H1 (cell line): Measurements from ENCODE around the gene RPL7A. TPM values are rescaled to one million over a fixed set of nuclear protein-coding genes. Genes with fewer than 3 reads are reported as not detected.

Experiments used
- BCL11A ChIP-seq, 2 experiments: IDR thresholded peaks; one replicate each; pipeline ENCODE4 v1.6.1; 2011; ENCODE audit warnings: low read depth in 2 of 2, low read length in 2 of 2, mild to moderate bottlenecking in 2 of 2
- GTF2F1 ChIP-seq: IDR thresholded peaks from 2 replicates; pipeline ENCODE4 v1.6.1; 2012; ENCODE audit warnings: low read depth, low read length, improper control_type of control experiment, borderline replicate concordance
- MAFK ChIP-seq: IDR thresholded peaks from 2 replicates; pipeline ENCODE4 v1.6.1; 2012; ENCODE audit warnings: low read depth, mild to moderate bottlenecking, improper control_type of control experiment, low read length
- SP2 ChIP-seq: IDR thresholded peaks from 2 replicates; pipeline ENCODE4 v1.6.1; 2012; ENCODE audit warnings: mild to moderate bottlenecking, low read length, inconsistent platforms
- polyA plus RNA-seq, 7 experiments: library from polyadenylated mRNA; depleted of rRNA in 3 of 7; stranded (reverse) in 5 of 7; unstranded in 2 of 7; fragments of >200 nt in 5 of 7; fragments of 200-250 nt in 2 of 7; gene quantifications; 1 replicate in 5 of 7; 2 replicates in 1 of 7; 4 replicates in 1 of 7; pipeline versions ENCODE4 v1.2.1 to v1.2.3, GENCODE V29; 2011 to 2013; ENCODE audit warnings: missing spikeins in 2 of 7, mixed read lengths in 2 of 7
- total RNA-seq: library from RNA; stranded (reverse); fragmentation: NEBNext Ultra II Directional; extraction: Animal tissue kit (Norgen Biotek cat#: 25700); gene quantifications from 2 replicates; pipeline ENCODE4 v1.2.1, GENCODE V29; 2021
- TF ChIP-seq, protein P1 (sequence below): IDR thresholded peaks from 2 replicates; pipeline ENCODE4 v1.6.1; 2012; ENCODE audit warnings: inconsistent platforms

RPL7A gene
- total and polyA plus RNA-seq, 2 of the 8 experiments (the other 6 are each of a cell fraction or from before 2014, with no cell fraction given), result 2,578 to 2,783 TPM

DNA sequence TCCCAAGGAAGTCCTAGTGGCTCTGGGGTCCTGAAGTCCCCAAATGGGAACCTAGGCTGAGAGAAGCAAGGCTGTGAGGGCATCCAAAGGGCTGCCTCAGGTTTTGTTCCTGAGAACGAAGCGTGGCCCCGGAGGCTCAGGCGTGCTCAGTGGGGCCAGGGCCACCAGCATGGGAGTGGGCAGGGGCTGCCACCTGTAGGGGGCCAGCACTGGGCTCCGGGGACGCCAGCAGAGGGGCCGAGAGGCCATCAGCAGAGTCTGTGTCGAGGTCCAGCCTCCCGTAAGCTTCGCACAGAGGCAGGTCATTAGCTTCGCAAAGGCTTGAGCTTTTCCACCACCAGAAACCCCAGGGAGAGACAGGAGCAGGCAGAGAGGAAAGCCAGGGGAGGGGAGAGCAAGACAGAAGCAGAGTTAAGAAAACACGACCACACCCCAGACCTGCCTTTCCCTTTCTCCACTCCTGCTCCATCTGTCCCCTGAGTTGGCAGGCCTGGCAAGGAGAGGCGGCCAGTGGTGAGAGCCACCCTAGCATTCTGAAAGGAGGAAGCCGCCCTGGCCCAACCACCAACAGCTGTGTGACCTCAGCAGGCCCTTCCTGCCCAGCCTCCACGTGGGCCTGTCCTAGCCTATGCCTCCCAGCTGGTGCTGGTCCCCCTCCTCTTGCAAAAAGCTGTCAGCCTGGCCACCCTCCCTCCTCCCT, 6.5 kb upstream of the RPL7A start (continued):
- TF ChIP-seq SP2 (no peak), MAFK (no peak), GTF2F1 (no peak), BCL11A (IDR thresholded peaks at IDR 0.05; ENCODE audit: low read depth in 2 of 2, low read length in 2 of 2) (no peak)
- TF ChIP-seq, protein P1, sequence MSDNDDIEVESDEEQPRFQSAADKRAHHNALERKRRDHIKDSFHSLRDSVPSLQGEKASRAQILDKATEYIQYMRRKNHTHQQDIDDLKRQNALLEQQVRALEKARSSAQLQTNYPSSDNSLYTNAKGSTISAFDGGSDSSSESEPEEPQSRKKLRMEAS, result no peak
